Neural cell (in vitro differentiated cells): ENCODE measurements around the gene WNT7A. TPM values are rescaled to one million over a fixed set of nuclear protein-coding genes. Genes with fewer than 3 reads are reported as not detected.

Experiments
- H2AFZ ChIP-seq: fragments of 200-600, 300-800 bp; sonication (generic), shearing (Covaris generic); 2 replicates; pipeline ENCODE4 v1.6.0; 2014; ENCODE audit warnings: low read depth, mild to moderate bottlenecking, antibody characterized with exemption, low read length, moderate library complexity
- H3F3A ChIP-seq: fragments of 200-600 bp; shearing (Covaris generic); 2 replicates; pipeline ENCODE4 v1.6.1; 2016; ENCODE audit warnings: mild to moderate bottlenecking, moderate library complexity, mixed read lengths, antibody characterized with exemption, low read length; ENCODE audit not compliant: insufficient read depth, poor library complexity, severe bottlenecking
- H3K27ac ChIP-seq: fragments of 200-600, 300-800 bp; sonication (generic), shearing (Covaris generic); 2 replicates; pipeline ENCODE4 v1.5.1; 2014; ENCODE audit warnings: mild to moderate bottlenecking, low read length, moderate library complexity
- H3K27me3 ChIP-seq: fragments of 300-800, 200-600 bp; sonication (generic), shearing (Covaris generic); 2 replicates; pipeline ENCODE4 v1.6.0; 2014; ENCODE audit warnings: mild to moderate bottlenecking, low read depth, low read length, moderate library complexity; ENCODE audit not compliant: insufficient read depth
- H3K36me3 ChIP-seq: fragments of 300-800, 200-600 bp; sonication (generic), shearing (Covaris generic); 2 replicates; pipeline ENCODE4 v1.5.1; 2014; ENCODE audit warnings: mild to moderate bottlenecking, antibody characterized with exemption, low read length, moderate library complexity; ENCODE audit not compliant: insufficient read depth
- H3K4me2 ChIP-seq: fragments of 300-800, 200-600 bp; sonication (generic), shearing (Covaris generic); 2 replicates; pipeline ENCODE4 v1.6.0; 2014; ENCODE audit warnings: mild to moderate bottlenecking, low read length
- H3K4me3 ChIP-seq: fragments of 300-800, 200-600 bp; sonication (generic), shearing (Covaris generic); 2 replicates; pipeline ENCODE4 v1.5.1; 2014; ENCODE audit warnings: mild to moderate bottlenecking, low read length, moderate library complexity
- H3K79me2 ChIP-seq: fragments of 200-600 bp; shearing (Covaris generic); replicated peaks from 2 replicates; pipeline ENCODE4 v1.6.0; 2014; ENCODE audit warnings: mild to moderate bottlenecking, low read length, moderate library complexity; ENCODE audit not compliant: insufficient read depth
- H3K9ac ChIP-seq: fragments of 300-800, 200-600 bp; sonication (generic), shearing (Covaris generic); 2 replicates; pipeline ENCODE4 v1.6.1; 2016; ENCODE audit warnings: mild to moderate bottlenecking, low read length, mixed read lengths
- H3K9me2 ChIP-seq: fragments of 200-600 bp; shearing (Covaris generic); 2 replicates; pipeline ENCODE4 v1.6.1; 2016; ENCODE audit warnings: mild to moderate bottlenecking, low read length, mixed read lengths; ENCODE audit not compliant: insufficient read depth
- H3K9me3 ChIP-seq: fragments of 200-600, 300-800 bp; sonication (generic), shearing (Covaris generic); 2 replicates; pipeline ENCODE4 v1.6.1; 2016; ENCODE audit warnings: mild to moderate bottlenecking, mixed run types, low read length, moderate library complexity, mixed read lengths
- H4K20me1 ChIP-seq: fragments of 200-600 bp; shearing (Covaris generic); 2 replicates; pipeline ENCODE4 v1.6.1; 2016; ENCODE audit warnings: mild to moderate bottlenecking, mixed run types; ENCODE audit not compliant: insufficient read depth
- EP300 ChIP-seq: fragments of 450-650 bp; conservative IDR thresholded peaks from 2 replicates; pipeline ENCODE4 v1.6.1; 2014; ENCODE audit warnings: antibody characterized with exemption, mild to moderate bottlenecking, moderate library complexity; ENCODE audit not compliant: poor library complexity, severe bottlenecking
- EZH2 ChIP-seq: fragments of 200-600, 300-800 bp; shearing (Covaris generic), sonication (generic); IDR thresholded peaks from 2 replicates; pipeline ENCODE4 v1.6.1; 2014; ENCODE audit warnings: antibody characterized with exemption, low read length, borderline replicate concordance, mild to moderate bottlenecking; ENCODE audit not compliant: insufficient read depth, poor library complexity, severe bottlenecking
- MXI1 ChIP-seq: fragments of 450-650 bp; conservative IDR thresholded peaks from 2 replicates; pipeline ENCODE4 v1.6.1; 2014; ENCODE audit warnings: antibody characterized with exemption, mild to moderate bottlenecking; ENCODE audit not compliant: poor library complexity, severe bottlenecking
- POLR2AphosphoS5 ChIP-seq: IDR thresholded peaks from 2 replicates; pipeline ENCODE4 v1.6.1; 2012
- RAD21 ChIP-seq: fragments of 450-650 bp; conservative IDR thresholded peaks from 2 replicates; pipeline ENCODE4 v1.6.1; 2014; ENCODE audit warnings: antibody characterized with exemption, mild to moderate bottlenecking, moderate library complexity
- REST ChIP-seq: IDR thresholded peaks from 2 replicates; pipeline ENCODE4 v1.6.1; 2012; ENCODE audit warnings: borderline replicate concordance
- SMC3 ChIP-seq: fragments of 450-650 bp; conservative IDR thresholded peaks from 2 replicates; pipeline ENCODE4 v1.6.1; 2014; ENCODE audit warnings: antibody characterized with exemption, mild to moderate bottlenecking, moderate library complexity; ENCODE audit not compliant: poor library complexity
- TAF1 ChIP-seq: IDR thresholded peaks from 2 replicates; pipeline ENCODE4 v1.6.1; 2012; ENCODE audit warnings: low read depth
- polyA plus RNA-seq: library from polyadenylated mRNA; depleted of rRNA; stranded (reverse); fragments of >200 nt; gene quantifications from 2 replicates; pipeline ENCODE4 v1.2.3, GENCODE V29; 2014
- TF ChIP-seq, protein P1 (sequence below): fragments of 450-650 bp; IDR thresholded peaks from 2 replicates; pipeline ENCODE4 v1.5.1; 2014; ENCODE audit warnings: antibody characterized with exemption, mild to moderate bottlenecking, moderate library complexity; ENCODE audit not compliant: poor library complexity, severe bottlenecking

WNT7A gene
- polyA plus RNA-seq, 1 donor from 2014 or later = 13.3 TPM

- Histone ChIP-seq H3K79me2 (no peaks in the 10 kb centered on the region), H3K4me3 (no peak overlapping the region), H3K9ac (no peak overlapping the region), H3K9me2 (no peaks in the 10 kb centered on the region), H3F3A (no peaks in the 10 kb centered on the region), H3K36me3 (no peaks in the 10 kb centered on the region), H3K27ac (no peak overlapping the region), H3K4me2 (no peak overlapping the region), H3K9me3 (no peaks in the 10 kb centered on the region), H2AFZ (no peak overlapping the region), H4K20me1 (no peaks in the 10 kb centered on the region), H3K27me3 (peaks cover 6% of the 10 kb centered on the region)
- TF ChIP-seq REST = no peak
- no peak for TF ChIP-seq SMC3
These were observed 3.0 kb upstream of the WNT7A start for GRCh38 chr3:13882876-13883275.

GRCh38 chr3:13881536-13882410 is 1.9 kb upstream of the WNT7A start:
- no peak overlapping the region for H3K9ac ChIP-seq
- no peaks in the 10 kb centered on the region for H3F3A ChIP-seq
- no peak overlapping the region for H2AFZ ChIP-seq
- H3K27me3 ChIP-seq = peaks cover 6% of the 10 kb centered on the region
- H4K20me1 ChIP-seq = no peaks in the 10 kb centered on the region
- peaks cover 11% of the 10 kb centered on the region for H3K79me2 ChIP-seq
- H3K9me3 ChIP-seq = no peaks in the 10 kb centered on the region
- H3K4me3 ChIP-seq = no peak overlapping the region
- no peaks in the 10 kb centered on the region for H3K9me2 ChIP-seq
- TF ChIP-seq EP300 (no peak), TAF1 (no peak), RAD21 (no peak), SMC3 (no peak), EZH2 (no peak), MXI1 (no peak), POLR2AphosphoS5 (no peak), REST (no peak)
- TF ChIP-seq, protein P1, sequence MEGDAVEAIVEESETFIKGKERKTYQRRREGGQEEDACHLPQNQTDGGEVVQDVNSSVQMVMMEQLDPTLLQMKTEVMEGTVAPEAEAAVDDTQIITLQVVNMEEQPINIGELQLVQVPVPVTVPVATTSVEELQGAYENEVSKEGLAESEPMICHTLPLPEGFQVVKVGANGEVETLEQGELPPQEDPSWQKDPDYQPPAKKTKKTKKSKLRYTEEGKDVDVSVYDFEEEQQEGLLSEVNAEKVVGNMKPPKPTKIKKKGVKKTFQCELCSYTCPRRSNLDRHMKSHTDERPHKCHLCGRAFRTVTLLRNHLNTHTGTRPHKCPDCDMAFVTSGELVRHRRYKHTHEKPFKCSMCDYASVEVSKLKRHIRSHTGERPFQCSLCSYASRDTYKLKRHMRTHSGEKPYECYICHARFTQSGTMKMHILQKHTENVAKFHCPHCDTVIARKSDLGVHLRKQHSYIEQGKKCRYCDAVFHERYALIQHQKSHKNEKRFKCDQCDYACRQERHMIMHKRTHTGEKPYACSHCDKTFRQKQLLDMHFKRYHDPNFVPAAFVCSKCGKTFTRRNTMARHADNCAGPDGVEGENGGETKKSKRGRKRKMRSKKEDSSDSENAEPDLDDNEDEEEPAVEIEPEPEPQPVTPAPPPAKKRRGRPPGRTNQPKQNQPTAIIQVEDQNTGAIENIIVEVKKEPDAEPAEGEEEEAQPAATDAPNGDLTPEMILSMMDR = no peak
- no peaks in the 10 kb centered on the region for H3K36me3 ChIP-seq
- H3K4me2 ChIP-seq = no peak overlapping the region
- H3K27ac ChIP-seq = no peak overlapping the region
